GM18520 (cell line): ENCODE data around the gene RIMBP2.

Source experiments
- ATAC-seq: cut with Tn5 transposase; IDR thresholded peaks from one replicate; pipeline ENCODE4 v1.9.1; 2021; ENCODE audit not compliant: unreplicated experiment

RIMBP2 gene

GRCh38 chr12:130398100-130398848, 317.8 kb downstream of the RIMBP2 start:
- ATAC-seq = no peak

GRCh38 chr12:130396667-130397066, 319.4 kb downstream of the RIMBP2 start:
- no peak for ATAC-seq

GRCh38 chr12:130394906-130395305, 321.2 kb downstream of the RIMBP2 start:
- ATAC-seq = no peak

- no peak for ATAC-seq
Observed at GRCh38 chr12:130391186-130391585, 324.9 kb downstream of the RIMBP2 start.

- ATAC-seq = no peak
Observed at GRCh38 chr12:130385193-130385592, 330.9 kb downstream of the RIMBP2 start.

- ATAC-seq = no peak
Observed at GRCh38 chr12:130384234-130384633, 331.9 kb downstream of the RIMBP2 start.

- ATAC-seq = no peak
Observed at GRCh38 chr12:130382818-130383217, 333.3 kb downstream of the RIMBP2 start.

GRCh38 chr12:130375296-130376287, 340.5 kb downstream of the RIMBP2 start:
- ATAC-seq = no peak

GRCh38 chr12:130374083-130374482, 342.0 kb downstream of the RIMBP2 start:
- ATAC-seq = no peak

- ATAC-seq = no peak
Observed at GRCh38 chr12:130372936-130373335, 343.2 kb downstream of the RIMBP2 start.

- ATAC-seq = no peak
Observed at GRCh38 chr12:130371296-130371695, 344.8 kb downstream of the RIMBP2 start.

- ATAC-seq = no peak
Observed at GRCh38 chr12:130369816-130370215, 346.3 kb downstream of the RIMBP2 start.

GRCh38 chr12:130367523-130367922, 348.6 kb downstream of the RIMBP2 start:
- ATAC-seq = no peak

- no peak for ATAC-seq
Observed at GRCh38 chr12:130367003-130367402, 349.1 kb downstream of the RIMBP2 start.

- ATAC-seq = no peak
Observed at GRCh38 chr12:130366159-130366558, 349.9 kb downstream of the RIMBP2 start.

GRCh38 chr12:130364578-130364977, 351.5 kb downstream of the RIMBP2 start:
- no peak for ATAC-seq

- ATAC-seq = no peak
Observed at GRCh38 chr12:130362060-130362459, 354.0 kb downstream of the RIMBP2 start.

- no peak for ATAC-seq
Observed at GRCh38 chr12:130357729-130358330, 358.3 kb downstream of the RIMBP2 start.

GRCh38 chr12:130357241-130357640, 358.9 kb downstream of the RIMBP2 start:
- no peak for ATAC-seq

GRCh38 chr12:130356222-130356621, 359.9 kb downstream of the RIMBP2 start:
- ATAC-seq = no peak

- ATAC-seq = no peak
Observed at GRCh38 chr12:130354407-130354806, 361.7 kb downstream of the RIMBP2 start.
